OCI-LY1 (cell line): ENCODE data around the gene TSPYL1.
"Not testable (repeated sequence)": the region's sequence is repeated elsewhere in the genome, so short reads cannot be mapped to it uniquely, and the experiment has no call there.

Experiments
- H2AFZ ChIP-seq: fragments of 200-600 bp; sonication (generic), shearing (Covaris generic); 2 replicates; pipeline ENCODE4 v1.6.0; 2014; ENCODE audit warnings: antibody characterized with exemption, mild to moderate bottlenecking, low read length
- H3F3A ChIP-seq: fragments of 200-600 bp; sonication (generic), shearing (Covaris generic); 2 replicates; pipeline ENCODE4 v1.6.0; 2014; ENCODE audit warnings: mild to moderate bottlenecking, antibody characterized with exemption, low read length, moderate library complexity; ENCODE audit not compliant: insufficient read depth
- H3K27ac ChIP-seq: fragments of 200-600 bp; sonication (generic); 2 replicates; pipeline ENCODE4 v1.5.1; 2014; ENCODE audit warnings: low read length, mixed run types, mild to moderate bottlenecking, low read depth; ENCODE audit not compliant: poor library complexity, severe bottlenecking
- H3K27me3 ChIP-seq: fragments of 200-600 bp; sonication (generic); 2 replicates; pipeline ENCODE4 v1.6.0; 2014; ENCODE audit warnings: antibody characterized with exemption, mild to moderate bottlenecking, low read length, moderate library complexity; ENCODE audit not compliant: insufficient read depth
- H3K36me3 ChIP-seq: fragments of 200-600 bp; sonication (generic); 2 replicates; pipeline ENCODE4 v1.6.1; 2014; ENCODE audit warnings: mild to moderate bottlenecking, antibody characterized with exemption, low read length, moderate library complexity, mixed read lengths; ENCODE audit not compliant: insufficient read depth
- H3K4me1 ChIP-seq: fragments of 200-600 bp; sonication (generic); 2 replicates; pipeline ENCODE4 v1.5.1; 2014; ENCODE audit warnings: mild to moderate bottlenecking, low read length, moderate library complexity; ENCODE audit not compliant: insufficient read depth, severe bottlenecking
- H3K4me2 ChIP-seq: fragments of 200-600 bp; sonication (generic), shearing (Covaris generic); 2 replicates; pipeline ENCODE4 v1.6.1; 2014; ENCODE audit warnings: low read length
- H3K4me3 ChIP-seq: fragments of 200-600 bp; sonication (generic); 2 replicates; pipeline ENCODE4 v1.5.1; 2014; ENCODE audit warnings: low read length, low read depth, mild to moderate bottlenecking, mixed read lengths; ENCODE audit not compliant: poor library complexity, severe bottlenecking
- H3K79me2 ChIP-seq: fragments of 200-600 bp; shearing (Covaris generic); 2 replicates; pipeline ENCODE4 v1.6.1; 2016; ENCODE audit warnings: mixed run types, low read length, mixed read lengths; ENCODE audit not compliant: insufficient read depth
- H3K9ac ChIP-seq: fragments of 200-600 bp; sonication (generic), shearing (Covaris generic); 2 replicates; pipeline ENCODE4 v1.6.1; 2014; ENCODE audit warnings: mild to moderate bottlenecking, low read length, mixed read lengths
- H3K9me2 ChIP-seq: fragments of 200-600 bp; sonication (generic), shearing (Covaris generic); 2 replicates; pipeline ENCODE4 v1.6.1; 2014; ENCODE audit warnings: low read depth, mild to moderate bottlenecking, low read length, mixed read lengths
- H3K9me3 ChIP-seq: fragments of 200-600 bp; shearing (Covaris generic); 2 replicates; pipeline ENCODE4 v1.6.1; 2014; ENCODE audit warnings: low read length, mixed read lengths
- H4K20me1 ChIP-seq: fragments of 200-600 bp; sonication (generic), shearing (Covaris generic); 2 replicates; pipeline ENCODE4 v1.6.0; 2016; ENCODE audit warnings: mild to moderate bottlenecking, low read length; ENCODE audit not compliant: insufficient read depth
- EZH2 ChIP-seq: fragments of 200-600 bp; sonication (generic), shearing (Covaris generic); IDR thresholded peaks from 2 replicates; pipeline ENCODE4 v1.8.0; 2017; ENCODE audit warnings: borderline replicate concordance, mixed run types, mild to moderate bottlenecking, antibody characterized with exemption, low read length, moderate library complexity, mixed read lengths
- TF ChIP-seq, protein P1 (sequence below): fragments of 200-600 bp; sonication (generic), shearing (Covaris generic); IDR thresholded peaks from 2 replicates; pipeline ENCODE4 v1.5.1; 2017; ENCODE audit warnings: mild to moderate bottlenecking, antibody characterized with exemption, low read length, moderate library complexity, mixed read lengths

TSPYL1 gene

DNA sequence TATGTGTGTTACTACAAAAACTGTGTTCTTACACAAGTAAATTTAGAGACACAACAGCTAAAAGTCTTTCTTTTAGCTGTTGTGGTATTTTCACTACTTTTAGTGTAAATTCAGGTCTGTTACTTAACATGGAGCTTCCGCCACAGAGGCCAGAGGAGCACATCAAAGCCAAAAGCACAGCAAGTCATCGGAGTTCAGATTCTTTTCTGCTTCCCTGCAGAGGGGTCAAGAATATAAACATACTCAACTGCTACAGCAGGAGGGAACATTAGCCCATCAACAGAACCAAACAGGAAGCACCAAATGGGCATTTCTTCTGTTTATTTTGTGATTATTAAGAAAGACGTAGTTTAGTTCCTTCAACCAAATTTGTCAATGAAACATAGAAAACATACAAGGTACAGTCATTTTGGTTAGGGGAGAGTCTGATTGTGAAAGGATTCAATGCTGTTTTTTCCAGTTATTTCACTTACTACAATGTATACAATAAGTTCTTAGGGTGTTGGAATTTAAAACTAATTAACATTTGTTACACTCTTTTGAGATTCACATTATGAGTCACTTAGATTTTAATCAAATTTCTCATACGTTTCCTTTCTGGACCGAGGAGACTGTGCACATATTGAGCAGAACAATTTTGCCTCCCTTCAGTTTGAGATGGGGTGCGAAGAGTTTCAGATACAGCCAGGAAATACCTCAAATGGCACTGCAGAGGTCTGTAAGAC is 48.2 kb upstream of the TSPYL1 start:
- no peaks in the 10 kb centered on the region for H3K9me2 ChIP-seq
- no peak overlapping the region for H3K4me2 ChIP-seq
- H2AFZ ChIP-seq, result no peak overlapping the region
- no peaks in the 10 kb centered on the region for H3K27me3 ChIP-seq
- H3K36me3 ChIP-seq, result no peaks in the 10 kb centered on the region
- H3K4me1 ChIP-seq, result no peaks in the 10 kb centered on the region
- H3K4me3 ChIP-seq, result no peak overlapping the region
- no peaks in the 10 kb centered on the region for H3F3A ChIP-seq
- no peak overlapping the region for H3K27ac ChIP-seq
- H4K20me1 ChIP-seq, result no peaks in the 10 kb centered on the region
- TF ChIP-seq EZH2, result no peak
- TF ChIP-seq, protein P1, sequence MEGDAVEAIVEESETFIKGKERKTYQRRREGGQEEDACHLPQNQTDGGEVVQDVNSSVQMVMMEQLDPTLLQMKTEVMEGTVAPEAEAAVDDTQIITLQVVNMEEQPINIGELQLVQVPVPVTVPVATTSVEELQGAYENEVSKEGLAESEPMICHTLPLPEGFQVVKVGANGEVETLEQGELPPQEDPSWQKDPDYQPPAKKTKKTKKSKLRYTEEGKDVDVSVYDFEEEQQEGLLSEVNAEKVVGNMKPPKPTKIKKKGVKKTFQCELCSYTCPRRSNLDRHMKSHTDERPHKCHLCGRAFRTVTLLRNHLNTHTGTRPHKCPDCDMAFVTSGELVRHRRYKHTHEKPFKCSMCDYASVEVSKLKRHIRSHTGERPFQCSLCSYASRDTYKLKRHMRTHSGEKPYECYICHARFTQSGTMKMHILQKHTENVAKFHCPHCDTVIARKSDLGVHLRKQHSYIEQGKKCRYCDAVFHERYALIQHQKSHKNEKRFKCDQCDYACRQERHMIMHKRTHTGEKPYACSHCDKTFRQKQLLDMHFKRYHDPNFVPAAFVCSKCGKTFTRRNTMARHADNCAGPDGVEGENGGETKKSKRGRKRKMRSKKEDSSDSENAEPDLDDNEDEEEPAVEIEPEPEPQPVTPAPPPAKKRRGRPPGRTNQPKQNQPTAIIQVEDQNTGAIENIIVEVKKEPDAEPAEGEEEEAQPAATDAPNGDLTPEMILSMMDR, result no peak
- H3K79me2 ChIP-seq, result no peaks in the 10 kb centered on the region
- H3K9me3 ChIP-seq, result no peaks in the 10 kb centered on the region
- no peak overlapping the region for H3K9ac ChIP-seq

DNA sequence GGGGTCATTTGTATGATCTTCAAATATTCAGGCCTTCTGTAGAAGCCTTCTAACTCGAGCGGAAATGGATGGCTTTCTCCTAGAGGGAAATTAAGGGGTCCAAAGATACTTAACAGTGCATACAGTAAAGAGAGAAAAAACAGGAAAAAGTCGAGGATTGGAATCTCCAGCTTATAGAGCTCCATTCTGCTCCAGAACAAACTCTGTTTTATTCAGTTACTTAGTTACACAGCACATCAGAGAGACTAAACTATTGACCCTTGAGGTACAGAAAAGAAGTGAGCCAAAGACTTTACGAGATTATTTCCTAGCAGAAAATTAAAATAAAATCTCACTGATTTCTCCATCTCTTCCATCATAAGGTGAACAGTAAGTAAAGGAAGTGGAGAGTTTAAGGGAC is 47.3 kb upstream of the TSPYL1 start:
- Histone ChIP-seq H3F3A (no peaks in the 10 kb centered on the region), H3K36me3 (no peaks in the 10 kb centered on the region), H4K20me1 (no peaks in the 10 kb centered on the region), H2AFZ (no peak overlapping the region), H3K4me2 (no peak overlapping the region), H3K9ac (no peak overlapping the region), H3K79me2 (no peaks in the 10 kb centered on the region), H3K9me3 (no peaks in the 10 kb centered on the region), H3K27ac (no peak overlapping the region), H3K27me3 (no peaks in the 10 kb centered on the region), H3K9me2 (no peaks in the 10 kb centered on the region), H3K4me3 (no peak overlapping the region), H3K4me1 (no peaks in the 10 kb centered on the region)
- TF ChIP-seq EZH2, result no peak
- TF ChIP-seq, protein P1, result no peak

DNA sequence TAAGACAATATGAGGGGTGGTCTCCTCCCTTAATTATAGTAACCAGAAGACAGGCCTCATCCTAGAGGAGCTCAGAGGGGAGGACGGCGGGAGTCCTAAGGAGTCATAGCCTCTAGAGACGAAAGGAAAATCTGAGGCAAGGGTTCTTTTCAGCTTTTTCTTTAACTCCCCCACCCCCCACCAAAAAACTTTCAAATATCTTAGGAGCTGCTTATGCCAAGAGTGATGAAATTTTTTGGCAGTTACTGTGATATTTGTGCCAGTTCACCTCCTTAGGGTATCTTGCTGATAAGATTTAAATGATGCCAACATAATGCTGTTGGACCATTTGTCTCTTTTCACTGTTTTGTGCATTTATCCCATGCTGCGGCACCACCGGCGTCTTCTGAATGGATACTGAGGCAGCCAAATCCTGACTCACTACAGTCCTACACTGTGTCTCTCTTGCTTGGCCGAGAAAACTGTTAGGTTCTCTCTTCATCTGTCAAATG is 46.5 kb upstream of the TSPYL1 start:
- H3K9me3 ChIP-seq, result no peaks in the 10 kb centered on the region
- H3K27ac ChIP-seq, result no peak overlapping the region
- H3K9ac ChIP-seq, result no peak overlapping the region
- no peaks in the 10 kb centered on the region for H3K4me1 ChIP-seq
- no peak overlapping the region for H2AFZ ChIP-seq
- no peaks in the 10 kb centered on the region for H4K20me1 ChIP-seq
- H3K36me3 ChIP-seq, result no peaks in the 10 kb centered on the region
- H3K79me2 ChIP-seq, result no peaks in the 10 kb centered on the region
- H3K9me2 ChIP-seq, result no peaks in the 10 kb centered on the region
- no peak overlapping the region for H3K4me3 ChIP-seq
- H3F3A ChIP-seq, result no peaks in the 10 kb centered on the region
- no peaks in the 10 kb centered on the region for H3K27me3 ChIP-seq
- H3K4me2 ChIP-seq, result no peak overlapping the region
- TF ChIP-seq, protein P1, result no peak
- no peak for TF ChIP-seq EZH2

- H3K9ac ChIP-seq, H3K9me3 ChIP-seq, H2AFZ ChIP-seq, H3K4me1 ChIP-seq, H3K27ac ChIP-seq, H3K79me2 ChIP-seq, H4K20me1 ChIP-seq, H3K4me3 ChIP-seq, H3K9me2 ChIP-seq, H3K4me2 ChIP-seq, H3K36me3 ChIP-seq, H3F3A ChIP-seq, H3K27me3 ChIP-seq: not testable (repeated sequence)
Observed at GRCh38 chr6:116325634-116326132, 46.0 kb upstream of the TSPYL1 start.
